ENCODE measurements around the gene SLC25A1.

GRCh38 chr22:19146215-19146968, 32.1 kb downstream of the SLC25A1 start:
- TF ChIP-seq CTCF (IDR thresholded peaks at IDR 0.05; ENCODE audit: insufficient read depth, low read depth, low read length) (no peak), EZH2 (IDR thresholded peaks at IDR 0.05; ENCODE audit: insufficient read depth, low read length) (no peak)
